Immature natural killer cell (primary cell): ENCODE results near the gene LYRM9. TPM values are rescaled to one million over a fixed set of nuclear protein-coding genes. Genes with fewer than 3 reads are reported as not detected.
A peak's percentile ranks its signal among the peaks of the same experiment; 100 is the strongest.

Source experiments
- DNase-seq, 3 donors: peaks; one replicate each; pipeline ENCODE4 v3.0.0; 2022; ENCODE audit warnings: mixed read lengths in 1 of 3
- H3K27ac Mint-ChIP-seq, 6 donors: one replicate each; pipeline ENCODE4 v1.8.0; 2020; ENCODE audit warnings: mixed read lengths in 6 of 6, mild to moderate bottlenecking in 5 of 6, inconsistent platforms in 4 of 6, moderate library complexity in 3 of 6
- H3K27me3 Mint-ChIP-seq, 3 donors: one replicate each; pipeline ENCODE4 v1.8.0; 2020 to 2021; ENCODE audit warnings: low read depth in 3 of 3, mild to moderate bottlenecking in 3 of 3, mixed read lengths in 3 of 3, moderate library complexity in 3 of 3, inconsistent platforms in 1 of 3
- H3K36me3 Mint-ChIP-seq, 3 donors: one replicate each; pipeline ENCODE4 v1.8.0; 2020; ENCODE audit warnings: mixed read lengths in 3 of 3, inconsistent platforms in 2 of 3, mild to moderate bottlenecking in 2 of 3
- H3K4me1 Mint-ChIP-seq, 2 donors: one replicate each; pipeline ENCODE4 v1.8.0; 2020; ENCODE audit warnings: inconsistent platforms in 2 of 2, mild to moderate bottlenecking in 2 of 2, mixed read lengths in 2 of 2, moderate library complexity in 1 of 2
- H3K4me3 Mint-ChIP-seq, 5 donors: one replicate each; pipeline ENCODE4 v1.8.0; 2020; ENCODE audit warnings: mild to moderate bottlenecking in 5 of 5, mixed read lengths in 5 of 5, inconsistent platforms in 3 of 5, moderate library complexity in 3 of 5
- H3K9me3 Mint-ChIP-seq, 6 donors: one replicate each; pipeline ENCODE4 v1.8.0; 2020; ENCODE audit warnings: mild to moderate bottlenecking in 6 of 6, mixed read lengths in 6 of 6, inconsistent platforms in 4 of 6, moderate library complexity in 3 of 6
- polyA plus RNA-seq, 3 donors: library from polyadenylated mRNA; unstranded; fragments of 300-500 nt; fragmentation: Illumina TruSeq; gene quantifications; one replicate each; pipeline ENCODE4 v1.2.3, GENCODE V29; 2021

Gene LYRM9
- 10 to 100 TPM in 2 of 3 donors, 1 to 10 TPM in 1; 9.2 to 11.1 (median 10.3) TPM for polyA plus RNA-seq

GRCh38 chr17:27892866-27893769, at the start of gene LYRM9:
Gene LYRM9, minus strand, starts transcription at chr17:27893365. Its CDS starts 10,671 bp downstream, at chr17:27882694.
- peak; percentile 93 to 94 (median 93) for DNase-seq
- Mint-ChIP-seq H3K9me3 (no peaks in the 10 kb centered on the region), H3K36me3 (peaks cover 0 to 3% (median 2%) of the 10 kb centered on the region in 3 donors), H3K27me3 (peaks cover 3 to 12% (median 11%) of the 10 kb centered on the region in 3 donors), H3K4me3 (peak within 1 kb of the TSS; percentile 83 to 90 (median 89)), H3K4me1 (peaks cover 8 to 18% of the 10 kb centered on the region in 2 donors), H3K27ac (peak within 1 kb of the TSS; percentile 66 to 94 (median 76))

- H3K27ac Mint-ChIP-seq = no peak overlapping the region
- no peaks in the 10 kb centered on the region for H3K9me3 Mint-ChIP-seq
- no peak for DNase-seq
- H3K27me3 Mint-ChIP-seq = peaks cover 0 to 6% (median 3%) of the 10 kb centered on the region in 3 donors
- H3K4me3 Mint-ChIP-seq = no peak overlapping the region
- H3K4me1 Mint-ChIP-seq = no peaks in the 10 kb centered on the region
- no peaks in the 10 kb centered on the region for H3K36me3 Mint-ChIP-seq
These were observed 47.6 kb upstream of the LYRM9 start for GRCh38 chr17:27940503-27941428.

- H3K27ac Mint-ChIP-seq = peak overlapping the region in 1 of 6 donors; percentile 19
- no peak for DNase-seq
These were observed 46.6 kb upstream of the LYRM9 start for GRCh38 chr17:27939474-27940465.

GRCh38 chr17:27938864-27939263, 45.7 kb upstream of the LYRM9 start:
- peaks cover 4 to 16% (median 9%) of the 10 kb centered on the region in 3 donors for H3K27me3 Mint-ChIP-seq
- no peaks in the 10 kb centered on the region for H3K36me3 Mint-ChIP-seq
- H3K4me3 Mint-ChIP-seq = no peak overlapping the region
- DNase-seq = no peak
- H3K4me1 Mint-ChIP-seq = no peaks in the 10 kb centered on the region
- H3K27ac Mint-ChIP-seq = no peak overlapping the region
- H3K9me3 Mint-ChIP-seq = no peaks in the 10 kb centered on the region

More at GRCh38 chr17:27939474-27940465, 46.6 kb upstream of the LYRM9 start:
- Mint-ChIP-seq H3K4me1 (no peaks in the 10 kb centered on the region), H3K4me3 (no peak overlapping the region), H3K27me3 (peaks cover 4 to 14% (median 9%) of the 10 kb centered on the region in 3 donors), H3K9me3 (no peaks in the 10 kb centered on the region), H3K36me3 (no peaks in the 10 kb centered on the region)

GRCh38 chr17:27938241-27938640, 45.1 kb upstream of the LYRM9 start:
- no peak overlapping the region for H3K4me3 Mint-ChIP-seq
- H3K4me1 Mint-ChIP-seq = no peaks in the 10 kb centered on the region

GRCh38 chr17:27937025-27937546, 43.9 kb upstream of the LYRM9 start:
- Mint-ChIP-seq H3K9me3 (no peaks in the 10 kb centered on the region), H3K4me1 (no peaks in the 10 kb centered on the region), H3K27ac (no peak overlapping the region), H3K4me3 (no peak overlapping the region), H3K36me3 (no peaks in the 10 kb centered on the region), H3K27me3 (peaks cover 4 to 18% (median 11%) of the 10 kb centered on the region in 3 donors)
- no peak for DNase-seq

More at GRCh38 chr17:27938241-27938640, 45.1 kb upstream of the LYRM9 start:
- Mint-ChIP-seq H3K27ac (no peak overlapping the region), H3K36me3 (no peaks in the 10 kb centered on the region), H3K9me3 (no peaks in the 10 kb centered on the region), H3K27me3 (peaks cover 4 to 16% (median 11%) of the 10 kb centered on the region in 3 donors)
- DNase-seq = no peak

GRCh38 chr17:27930000-27930399, 36.8 kb upstream of the LYRM9 start:
- no peak for DNase-seq
- no peak overlapping the region for H3K27ac Mint-ChIP-seq
- H3K9me3 Mint-ChIP-seq = no peaks in the 10 kb centered on the region
- peaks cover 3 to 12% (median 7%) of the 10 kb centered on the region in 3 donors for H3K27me3 Mint-ChIP-seq
- no peaks in the 10 kb centered on the region for H3K4me1 Mint-ChIP-seq
- H3K4me3 Mint-ChIP-seq = no peak overlapping the region
- no peaks in the 10 kb centered on the region for H3K36me3 Mint-ChIP-seq

GRCh38 chr17:27928587-27928986, 35.4 kb upstream of the LYRM9 start:
- no peak for DNase-seq
- Mint-ChIP-seq H3K27me3 (peaks cover 3 to 9% (median 6%) of the 10 kb centered on the region in 3 donors), H3K9me3 (no peaks in the 10 kb centered on the region), H3K4me1 (no peaks in the 10 kb centered on the region), H3K36me3 (no peaks in the 10 kb centered on the region), H3K27ac (no peak overlapping the region), H3K4me3 (no peak overlapping the region)

GRCh38 chr17:27927781-27928180, 34.6 kb upstream of the LYRM9 start:
- H3K4me3 Mint-ChIP-seq = no peak overlapping the region
- H3K36me3 Mint-ChIP-seq = no peaks in the 10 kb centered on the region
- no peak overlapping the region for H3K27ac Mint-ChIP-seq

GRCh38 chr17:27921599-27921998, 28.4 kb upstream of the LYRM9 start:
- Mint-ChIP-seq H3K9me3 (no peaks in the 10 kb centered on the region), H3K27me3 (peaks cover 0 to 3% (median 0%) of the 10 kb centered on the region in 3 donors), H3K27ac (no peak overlapping the region), H3K4me1 (no peaks in the 10 kb centered on the region), H3K36me3 (no peaks in the 10 kb centered on the region), H3K4me3 (no peak overlapping the region)
- no peak for DNase-seq

More at GRCh38 chr17:27927781-27928180, 34.6 kb upstream of the LYRM9 start:
- DNase-seq = no peak
- Mint-ChIP-seq H3K27me3 (peaks cover 3 to 9% (median 4%) of the 10 kb centered on the region in 3 donors), H3K4me1 (no peaks in the 10 kb centered on the region), H3K9me3 (no peaks in the 10 kb centered on the region)

GRCh38 chr17:27921077-27921476, 27.9 kb upstream of the LYRM9 start:
- no peaks in the 10 kb centered on the region for H3K27me3 Mint-ChIP-seq
- no peak overlapping the region for H3K4me3 Mint-ChIP-seq
- H3K27ac Mint-ChIP-seq = no peak overlapping the region
- no peak for DNase-seq
- H3K36me3 Mint-ChIP-seq = no peaks in the 10 kb centered on the region
- H3K4me1 Mint-ChIP-seq = no peaks in the 10 kb centered on the region
- no peaks in the 10 kb centered on the region for H3K9me3 Mint-ChIP-seq

- Mint-ChIP-seq H3K36me3 (no peaks in the 10 kb centered on the region), H3K4me1 (no peaks in the 10 kb centered on the region), H3K4me3 (no peak overlapping the region), H3K27ac (no peak overlapping the region), H3K27me3 (no peaks in the 10 kb centered on the region), H3K9me3 (no peaks in the 10 kb centered on the region)
- DNase-seq = no peak
These were observed 27.4 kb upstream of the LYRM9 start for GRCh38 chr17:27920569-27920968.
